ENCODE results near the gene CPT1C.
"Not testable (repeated sequence)": the region's sequence is repeated elsewhere in the genome, so short reads cannot be mapped to it uniquely, and the experiment has no call there.

CPT1C gene

DNA sequence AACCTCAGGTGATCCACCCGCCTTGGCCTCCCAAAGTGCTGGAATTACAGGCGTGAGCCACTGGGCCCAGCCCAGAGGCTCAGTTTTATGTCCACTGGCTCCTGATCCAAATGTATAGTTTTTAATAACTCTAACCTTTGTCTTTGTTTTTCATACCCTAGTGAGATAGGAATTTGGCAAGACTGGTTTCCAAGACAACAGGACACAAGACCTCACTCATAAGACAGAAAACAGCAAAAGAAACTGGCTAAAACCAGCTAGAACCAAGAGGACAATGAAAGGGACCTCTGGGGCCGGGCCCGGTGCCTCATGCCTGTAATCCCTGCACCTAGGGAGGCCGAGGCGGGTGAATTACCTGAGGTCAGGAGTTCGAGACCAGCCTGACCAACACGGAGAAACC lies 27.6 kb downstream of the CPT1C start:
- TF ChIP-seq GATA1 (IDR thresholded peaks at IDR 0.05; ENCODE audit: low read depth, low read length) (no peak), POLR2A (IDR thresholded peaks at IDR 0.05; ENCODE audit: low read length) (no peak)
- DNase-seq, result no peak

DNA sequence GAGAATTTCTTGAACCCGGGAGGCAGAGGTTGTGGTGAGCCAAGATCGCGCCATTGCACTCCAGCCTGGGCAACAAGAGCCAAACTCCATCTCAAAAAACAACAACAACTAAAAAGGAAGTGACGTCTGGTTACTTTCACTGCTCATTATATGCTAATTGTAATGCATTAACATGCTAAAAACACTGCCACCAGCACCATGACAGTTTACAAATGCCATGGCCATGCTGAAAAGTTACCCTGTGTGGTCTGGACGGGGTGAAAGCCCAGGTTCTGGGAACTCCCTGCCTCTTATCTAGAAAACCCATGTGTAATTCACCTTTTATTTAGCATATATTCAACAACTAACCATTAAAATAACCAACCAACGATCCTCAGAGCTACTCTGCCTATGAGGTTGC lies 28.1 kb downstream of the CPT1C start:
- TF ChIP-seq POLR2A (IDR thresholded peaks at IDR 0.05; ENCODE audit: low read length) (no peak), GATA1 (IDR thresholded peaks at IDR 0.05; ENCODE audit: low read depth, low read length) (no peak)
- no peak for DNase-seq

DNA sequence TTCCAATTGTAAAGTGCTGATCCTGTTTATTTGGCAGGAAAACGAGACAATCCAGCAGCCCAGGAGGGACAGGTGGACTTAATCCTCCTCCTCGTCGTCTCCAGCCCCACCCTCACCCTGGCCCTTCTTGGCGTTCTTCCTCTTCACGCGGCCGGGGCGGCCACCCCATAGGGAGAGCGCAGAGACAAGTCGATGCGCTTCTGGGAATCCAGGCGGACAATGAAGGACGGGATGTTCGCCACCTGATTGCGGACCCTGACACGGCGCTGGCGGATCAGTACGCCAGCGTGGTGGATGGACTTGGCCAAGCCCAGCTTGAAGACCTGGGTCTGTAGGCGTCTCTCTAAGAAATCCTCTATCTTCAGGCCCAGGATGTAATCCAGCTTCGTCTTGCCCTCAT lies 28.5 kb downstream of the CPT1C start:
- not testable (repeated sequence) for DNase-seq

DNA sequence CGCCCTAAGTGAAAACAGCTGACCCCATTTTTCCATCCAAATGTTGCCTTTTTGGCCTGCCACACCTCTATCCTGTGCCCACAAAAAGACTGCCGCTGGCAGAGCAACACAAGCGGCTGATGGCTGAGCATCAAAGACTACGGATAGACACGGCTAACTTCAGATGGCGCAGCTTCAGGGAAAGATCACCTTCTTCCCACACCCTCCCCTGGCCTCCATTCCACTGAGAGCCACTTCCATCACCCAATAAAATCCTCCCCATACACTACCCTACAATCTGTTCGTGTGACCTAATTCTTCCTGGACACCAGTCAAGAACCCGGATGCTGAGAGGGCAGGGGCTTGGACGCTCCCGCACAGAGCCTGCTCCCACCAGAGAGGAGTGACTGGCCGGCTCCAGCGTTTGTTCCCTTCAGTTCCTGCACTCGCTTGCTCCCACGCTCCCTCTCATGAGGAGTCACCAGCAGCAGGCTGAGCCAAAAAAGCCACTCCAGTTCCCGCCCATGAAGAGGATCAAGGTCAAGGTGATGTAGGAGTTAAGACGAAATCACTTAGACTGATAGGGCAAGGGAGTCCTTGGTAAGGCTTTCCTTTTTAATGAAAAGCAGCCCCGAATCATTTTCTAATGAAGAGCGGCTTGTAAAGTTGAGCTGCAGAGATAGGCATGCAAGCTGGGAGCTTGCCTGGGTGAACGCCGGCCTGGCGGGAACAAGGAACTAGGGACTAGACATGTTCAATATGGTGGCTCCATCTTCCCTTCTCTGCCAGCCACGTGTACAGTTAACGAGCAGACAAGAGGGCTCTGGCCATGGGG lies 36.5 kb downstream of the CPT1C start:
- TF ChIP-seq GATA1 (IDR thresholded peaks at IDR 0.05; ENCODE audit: low read depth, low read length) (no peak), POLR2A (IDR thresholded peaks at IDR 0.05; ENCODE audit: low read length) (no peak)
- no peak for DNase-seq

DNA sequence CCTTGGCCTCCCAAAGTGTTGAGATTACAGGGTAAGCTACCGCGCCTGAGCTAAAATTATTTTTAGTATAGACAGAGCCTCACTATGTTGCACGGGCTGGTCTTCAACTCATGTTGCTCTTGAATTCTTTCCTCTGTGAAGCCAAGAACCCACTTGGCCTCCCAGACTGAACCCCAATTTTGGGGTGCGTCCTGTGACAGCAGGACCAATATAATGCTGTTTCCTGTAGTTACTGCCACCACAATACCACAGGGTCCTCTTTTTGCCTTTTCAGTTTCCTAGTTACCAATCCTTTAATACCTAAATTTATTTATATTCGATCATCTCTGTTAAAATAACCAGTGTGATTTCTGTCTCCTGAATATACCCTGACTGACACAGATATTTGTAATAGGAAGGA lies 39.2 kb downstream of the CPT1C start:
- no peak for DNase-seq
- TF ChIP-seq GATA1 (IDR thresholded peaks at IDR 0.05; ENCODE audit: low read depth, low read length) (no peak), POLR2A (IDR thresholded peaks at IDR 0.05; ENCODE audit: low read length) (no peak)

DNA sequence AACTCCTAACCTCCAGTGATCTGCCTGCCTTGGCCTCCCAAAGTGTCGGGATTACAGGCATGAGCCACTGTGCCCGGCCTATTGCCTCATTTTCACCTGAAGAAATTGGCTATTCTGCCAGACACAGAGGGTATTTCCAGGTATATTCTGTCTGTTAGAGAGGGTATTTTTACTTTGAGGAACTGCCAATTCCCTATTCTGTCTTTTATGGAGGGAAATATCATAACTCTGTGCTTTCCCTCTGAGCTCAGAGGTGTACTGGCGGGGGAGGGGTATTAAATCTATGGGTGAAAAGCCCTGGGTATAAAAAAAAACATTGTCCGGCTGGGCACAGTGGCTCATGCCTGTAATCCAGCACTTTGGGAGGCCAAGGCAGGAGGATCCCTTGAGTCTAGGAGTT lies 47.4 kb downstream of the CPT1C start:
- DNase-seq, result no peak
- TF ChIP-seq POLR2A (IDR thresholded peaks at IDR 0.05; ENCODE audit: low read length) (no peak), GATA1 (IDR thresholded peaks at IDR 0.05; ENCODE audit: low read depth, low read length) (no peak)

DNA sequence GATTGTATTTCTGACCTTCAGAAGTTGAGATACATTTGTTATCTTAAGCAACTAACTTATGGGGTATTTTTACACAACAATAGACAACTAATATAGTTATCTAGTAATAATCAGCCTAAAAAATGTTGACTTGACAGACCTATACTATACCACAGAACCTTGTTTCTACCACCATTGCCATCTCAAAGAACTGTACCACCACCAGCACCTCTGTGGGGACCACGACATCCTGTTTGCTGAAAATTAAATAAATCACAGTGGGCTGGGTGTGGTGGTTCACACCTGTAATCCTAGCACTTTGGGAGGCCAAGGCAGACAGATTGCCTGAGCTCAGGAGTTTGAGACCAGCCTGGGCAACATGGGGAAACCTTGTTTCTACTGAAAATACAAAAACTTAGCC lies 48.2 kb downstream of the CPT1C start:
- no peak for DNase-seq
- TF ChIP-seq POLR2A (IDR thresholded peaks at IDR 0.05; ENCODE audit: low read length), result no peak
- TF ChIP-seq GATA1 (IDR thresholded peaks at IDR 0.05; ENCODE audit: low read depth, low read length), result no peak

DNA sequence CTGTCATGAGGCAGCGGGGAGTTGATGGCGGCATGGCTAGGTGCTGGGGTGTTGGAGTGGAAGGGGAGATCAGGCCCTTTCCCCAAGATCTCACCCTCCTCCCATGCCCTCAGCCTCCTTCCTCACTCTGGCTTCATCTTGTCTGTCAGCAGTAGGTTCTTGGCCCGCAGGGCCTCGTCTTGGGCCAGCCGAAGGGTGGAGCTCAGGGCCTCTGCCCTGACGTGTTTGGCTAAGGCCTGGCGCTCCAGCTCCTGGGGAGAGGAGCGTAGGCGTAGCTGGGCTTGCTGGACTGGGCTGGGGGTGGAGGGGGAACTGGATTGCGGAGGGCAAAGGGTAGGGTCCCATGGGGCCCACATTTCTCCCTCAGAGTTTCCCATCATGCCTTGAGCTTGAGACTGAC lies 49.0 kb downstream of the CPT1C start:
- DNase-seq, result no peak
- TF ChIP-seq GATA1 (IDR thresholded peaks at IDR 0.05; ENCODE audit: low read depth, low read length), result no peak
- no peak for TF ChIP-seq POLR2A (IDR thresholded peaks at IDR 0.05; ENCODE audit: low read length)

DNA sequence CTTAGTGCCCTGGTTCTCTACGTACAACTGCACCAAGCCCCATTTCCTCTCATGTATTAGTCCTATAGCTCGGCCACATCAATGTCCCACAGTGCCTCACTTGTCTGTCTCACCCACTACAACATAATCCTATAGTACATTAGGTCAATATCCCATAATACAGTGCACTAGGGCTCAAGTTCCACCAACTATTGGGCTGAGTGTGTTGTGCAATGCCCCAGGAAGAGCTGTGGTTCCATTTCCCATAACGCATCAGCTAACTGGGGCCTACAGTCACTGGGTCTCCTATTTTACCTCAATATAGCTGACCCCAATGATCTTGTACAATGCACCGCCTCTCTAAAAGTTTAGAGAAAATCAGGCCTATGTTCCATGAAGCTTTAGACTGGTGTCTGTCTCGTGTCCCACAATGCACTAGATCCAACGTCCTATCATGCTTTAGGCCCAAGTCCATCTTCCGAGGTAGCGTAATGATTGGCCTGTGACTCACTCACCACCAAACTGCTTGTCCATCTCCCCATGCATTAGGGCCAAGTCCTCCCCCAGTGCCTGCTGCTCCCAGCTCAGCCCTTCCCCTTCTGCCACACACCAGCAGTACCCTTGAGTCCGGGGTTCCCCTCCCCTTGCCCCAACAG lies 50.4 kb downstream of the CPT1C start:
- DNase-seq, result no peak
- TF ChIP-seq POLR2A (IDR thresholded peaks at IDR 0.05; ENCODE audit: low read length) (no peak), GATA1 (IDR thresholded peaks at IDR 0.05; ENCODE audit: low read depth, low read length) (no peak)

DNA sequence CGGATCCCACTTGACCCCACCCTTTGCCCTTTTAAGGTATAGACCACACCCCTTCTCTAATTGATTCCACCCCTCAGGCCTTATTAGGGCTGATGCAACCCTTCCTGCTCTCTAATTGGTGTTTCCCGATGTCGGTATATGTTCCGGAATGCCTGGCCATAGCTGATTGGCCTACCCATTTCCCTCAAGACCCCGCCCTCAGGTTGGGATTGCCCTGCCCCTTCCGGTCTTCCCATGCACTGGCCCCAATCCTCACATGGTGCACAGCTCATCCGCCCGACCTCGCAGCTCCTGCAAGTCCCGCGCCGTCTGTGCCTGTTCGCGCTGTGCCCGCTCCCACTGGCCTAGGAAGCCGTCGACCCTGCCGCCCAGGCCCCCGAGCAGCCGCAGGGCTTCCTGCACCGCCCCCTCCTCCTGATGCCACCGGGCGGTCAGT lies 54.0 kb downstream of the CPT1C start:
- TF ChIP-seq POLR2A (IDR thresholded peaks at IDR 0.05; ENCODE audit: low read length) (no peak), GATA1 (IDR thresholded peaks at IDR 0.05; ENCODE audit: low read depth, low read length) (no peak)

DNA sequence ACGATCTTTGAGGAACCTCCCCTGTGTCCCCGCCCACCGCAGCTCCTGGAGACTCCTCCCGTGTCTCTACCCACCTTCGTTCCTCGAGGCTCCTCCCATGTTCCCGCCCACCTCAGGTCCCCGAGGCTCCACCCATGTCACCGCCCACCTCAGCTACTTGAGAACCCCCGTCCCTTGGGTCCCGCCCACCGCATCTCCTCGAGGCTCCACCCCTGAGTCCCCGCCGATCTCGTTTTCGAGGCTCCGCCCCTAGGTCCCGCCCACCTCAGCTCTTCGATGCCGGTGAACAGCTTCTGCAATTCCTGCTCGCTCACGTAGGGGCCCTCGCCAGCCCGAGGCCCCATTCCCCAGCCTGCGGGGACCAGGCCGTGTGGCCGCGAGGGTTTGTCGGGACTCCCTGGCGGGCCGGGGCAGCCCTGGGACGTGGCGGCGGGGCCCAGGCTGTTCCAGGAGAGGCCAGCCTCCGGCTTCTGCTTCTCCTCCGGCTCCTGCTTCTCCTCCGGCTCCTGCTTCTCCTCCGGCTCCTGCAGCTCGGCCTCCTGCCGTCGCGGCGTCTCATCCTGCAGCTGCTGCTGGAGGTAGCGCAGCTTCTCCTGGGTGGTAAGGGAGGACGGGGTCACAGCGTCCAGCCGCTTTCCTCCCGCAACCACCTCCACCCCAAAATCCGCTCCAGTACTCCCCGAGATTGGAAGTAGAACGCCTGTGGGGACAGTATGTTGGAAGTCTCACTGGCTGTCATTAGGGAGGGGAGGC lies 55.5 kb downstream of the CPT1C start:
- peak; percentile 65 to 75 for DNase-seq
- TF ChIP-seq GATA1 (IDR thresholded peaks at IDR 0.05; ENCODE audit: low read depth, low read length) (no peak), POLR2A (IDR thresholded peaks at IDR 0.05; ENCODE audit: low read length) (no peak)

More for the DNA sequence above, 54.0 kb downstream of the CPT1C start:
- DNase-seq, result no peak

DNA sequence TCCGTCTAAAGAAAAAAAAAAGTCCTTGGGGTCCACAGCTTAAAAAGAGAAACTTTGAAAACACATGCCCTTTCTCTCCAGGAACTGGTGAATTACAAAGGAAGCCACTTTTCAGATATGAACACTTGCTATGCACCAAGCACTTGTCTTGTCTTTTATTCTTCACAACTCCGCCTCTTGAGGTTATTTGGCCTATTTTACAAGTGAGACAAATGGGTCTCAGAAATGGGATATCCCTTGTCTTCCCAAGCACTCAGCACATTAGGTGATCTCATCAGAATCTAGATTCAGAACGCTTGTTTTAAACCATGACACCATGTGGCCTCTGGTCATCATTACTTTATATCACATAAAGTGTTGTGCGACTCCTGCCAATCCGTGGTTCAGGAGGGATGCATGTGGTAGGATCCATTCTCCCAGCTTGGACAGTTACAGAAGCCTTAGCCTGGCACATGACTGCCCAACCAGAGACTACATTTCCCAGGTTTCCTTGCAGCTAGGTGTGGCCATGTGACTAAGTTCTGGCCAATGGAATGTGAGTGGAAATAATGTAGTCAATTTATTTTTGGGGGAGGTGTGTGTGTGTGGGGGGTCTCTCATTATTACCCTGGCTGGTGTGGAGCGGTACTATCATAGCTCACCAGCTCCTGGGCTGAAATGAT lies 58.3 kb downstream of the CPT1C start:
- no peak for DNase-seq
- TF ChIP-seq GATA1 (IDR thresholded peaks at IDR 0.05; ENCODE audit: low read depth, low read length) (no peak), POLR2A (IDR thresholded peaks at IDR 0.05; ENCODE audit: low read length) (no peak)

DNA sequence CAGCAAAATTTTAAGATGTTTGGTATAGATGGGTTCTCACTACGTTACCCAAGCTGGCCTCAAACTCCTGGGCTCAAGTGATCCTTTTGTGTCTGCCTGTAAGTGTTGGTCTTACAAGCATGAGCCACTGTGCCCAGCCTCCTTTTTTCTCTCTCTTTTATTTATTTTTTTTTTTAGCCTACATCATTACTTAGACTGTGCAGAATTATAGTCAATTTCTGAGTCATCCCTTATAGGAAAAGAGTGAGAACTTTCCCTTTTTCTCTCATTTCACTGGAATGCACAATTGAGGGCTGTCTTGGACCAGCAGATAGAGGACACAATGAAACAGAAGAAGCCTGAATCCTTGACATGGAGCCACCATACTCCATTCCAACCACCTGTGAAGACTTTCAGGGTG lies 58.9 kb downstream of the CPT1C start:
- no peak for DNase-seq
- no peak for TF ChIP-seq POLR2A (IDR thresholded peaks at IDR 0.05; ENCODE audit: low read length)
- TF ChIP-seq GATA1 (IDR thresholded peaks at IDR 0.05; ENCODE audit: low read depth, low read length), result no peak

DNA sequence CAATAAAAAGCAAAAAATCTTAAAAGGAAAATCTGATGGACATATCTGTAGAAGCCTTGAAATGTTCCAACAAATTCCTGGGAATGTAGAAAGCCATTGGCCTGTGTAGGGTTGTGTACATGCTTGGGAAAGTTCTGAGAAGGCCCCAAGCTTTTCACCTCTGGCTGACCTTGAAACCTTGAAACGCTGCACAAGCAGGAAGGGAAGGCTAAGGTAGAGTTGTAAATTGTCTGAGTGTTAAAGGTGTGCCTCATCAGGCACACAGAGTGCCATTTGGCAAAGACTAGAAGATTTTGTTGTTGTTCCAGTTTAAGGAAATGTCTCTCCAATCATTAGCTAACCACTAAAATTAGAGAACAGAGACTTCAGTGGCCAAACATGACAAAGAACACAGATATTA lies 61.8 kb downstream of the CPT1C start:
- DNase-seq, result no peak
- TF ChIP-seq POLR2A (IDR thresholded peaks at IDR 0.05; ENCODE audit: low read length), result no peak
- TF ChIP-seq GATA1 (IDR thresholded peaks at IDR 0.05; ENCODE audit: low read depth, low read length), result no peak

All from erythroblast (primary cell).